ENCODE measurements around the gene RASSF8.

- TF ChIP-seq GATA2 (IDR thresholded peaks at IDR 0.05; ENCODE audit: low read depth, low read length) = no peak
- TF ChIP-seq GATA3 (IDR thresholded peaks at IDR 0.05; ENCODE audit: low read depth, low read length) = no peak
Observed at GRCh38 chr12:25981597-25981996, 23.1 kb downstream of the RASSF8 start.
